LNCAP (cell line): ENCODE data around the gene KCNH4.

Source experiments
- TF ChIP-seq, protein P1 (sequence below): fragments of 450-650 bp; IDR thresholded peaks from 2 replicates; pipeline ENCODE4 v1.5.1; 2017; ENCODE audit warnings: mild to moderate bottlenecking

The KCNH4 gene

DNA sequence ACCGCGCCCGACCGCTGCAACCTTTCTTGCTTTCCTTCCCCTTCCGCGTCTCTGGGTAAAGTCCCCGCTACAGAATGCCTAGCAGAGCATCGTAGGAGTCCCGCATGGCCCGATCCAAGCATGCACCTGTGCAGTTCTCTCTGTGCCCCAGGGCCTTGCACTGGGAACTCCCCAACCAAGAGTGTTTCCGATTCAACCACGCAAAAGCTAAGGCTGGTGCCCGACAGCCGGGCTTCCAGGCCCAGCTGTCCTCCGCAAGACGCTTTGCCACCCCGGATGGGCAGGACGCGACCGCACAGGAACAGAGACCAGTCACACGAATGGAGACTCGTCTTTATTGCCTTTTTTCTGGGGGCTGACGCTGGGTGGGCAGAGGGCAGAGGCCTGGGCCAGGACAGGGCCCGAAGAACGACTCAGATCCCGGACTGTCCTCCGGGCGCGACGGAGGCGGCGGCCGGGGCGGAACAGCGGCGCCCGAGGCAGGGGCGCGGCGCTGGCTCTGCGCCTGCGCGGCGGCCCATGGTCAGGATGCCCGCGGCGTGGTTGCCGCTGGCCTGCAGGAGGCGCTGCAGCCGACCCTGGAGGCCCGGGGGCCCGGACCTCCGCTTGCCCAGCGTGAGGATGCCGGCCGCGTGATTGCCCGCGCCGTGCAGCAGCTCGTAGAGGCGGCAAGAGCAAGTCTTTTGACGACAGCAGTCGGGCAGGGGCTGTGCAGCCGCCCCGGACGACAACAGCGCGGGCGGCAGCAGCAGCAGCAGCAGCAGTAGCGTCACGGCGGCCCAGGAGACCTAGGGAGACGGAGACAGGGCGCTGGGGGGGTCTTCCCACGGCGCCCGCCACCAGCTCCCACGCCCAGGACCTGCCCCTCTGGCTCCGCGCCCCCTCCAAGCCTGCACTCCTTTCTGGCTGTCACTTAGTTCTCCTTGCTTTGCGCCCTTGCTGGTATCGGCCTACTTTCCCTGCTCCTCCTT is 3.1 kb upstream of the KCNH4 start:
- TF ChIP-seq, protein P1, sequence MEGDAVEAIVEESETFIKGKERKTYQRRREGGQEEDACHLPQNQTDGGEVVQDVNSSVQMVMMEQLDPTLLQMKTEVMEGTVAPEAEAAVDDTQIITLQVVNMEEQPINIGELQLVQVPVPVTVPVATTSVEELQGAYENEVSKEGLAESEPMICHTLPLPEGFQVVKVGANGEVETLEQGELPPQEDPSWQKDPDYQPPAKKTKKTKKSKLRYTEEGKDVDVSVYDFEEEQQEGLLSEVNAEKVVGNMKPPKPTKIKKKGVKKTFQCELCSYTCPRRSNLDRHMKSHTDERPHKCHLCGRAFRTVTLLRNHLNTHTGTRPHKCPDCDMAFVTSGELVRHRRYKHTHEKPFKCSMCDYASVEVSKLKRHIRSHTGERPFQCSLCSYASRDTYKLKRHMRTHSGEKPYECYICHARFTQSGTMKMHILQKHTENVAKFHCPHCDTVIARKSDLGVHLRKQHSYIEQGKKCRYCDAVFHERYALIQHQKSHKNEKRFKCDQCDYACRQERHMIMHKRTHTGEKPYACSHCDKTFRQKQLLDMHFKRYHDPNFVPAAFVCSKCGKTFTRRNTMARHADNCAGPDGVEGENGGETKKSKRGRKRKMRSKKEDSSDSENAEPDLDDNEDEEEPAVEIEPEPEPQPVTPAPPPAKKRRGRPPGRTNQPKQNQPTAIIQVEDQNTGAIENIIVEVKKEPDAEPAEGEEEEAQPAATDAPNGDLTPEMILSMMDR: peak; percentile 64

DNA sequence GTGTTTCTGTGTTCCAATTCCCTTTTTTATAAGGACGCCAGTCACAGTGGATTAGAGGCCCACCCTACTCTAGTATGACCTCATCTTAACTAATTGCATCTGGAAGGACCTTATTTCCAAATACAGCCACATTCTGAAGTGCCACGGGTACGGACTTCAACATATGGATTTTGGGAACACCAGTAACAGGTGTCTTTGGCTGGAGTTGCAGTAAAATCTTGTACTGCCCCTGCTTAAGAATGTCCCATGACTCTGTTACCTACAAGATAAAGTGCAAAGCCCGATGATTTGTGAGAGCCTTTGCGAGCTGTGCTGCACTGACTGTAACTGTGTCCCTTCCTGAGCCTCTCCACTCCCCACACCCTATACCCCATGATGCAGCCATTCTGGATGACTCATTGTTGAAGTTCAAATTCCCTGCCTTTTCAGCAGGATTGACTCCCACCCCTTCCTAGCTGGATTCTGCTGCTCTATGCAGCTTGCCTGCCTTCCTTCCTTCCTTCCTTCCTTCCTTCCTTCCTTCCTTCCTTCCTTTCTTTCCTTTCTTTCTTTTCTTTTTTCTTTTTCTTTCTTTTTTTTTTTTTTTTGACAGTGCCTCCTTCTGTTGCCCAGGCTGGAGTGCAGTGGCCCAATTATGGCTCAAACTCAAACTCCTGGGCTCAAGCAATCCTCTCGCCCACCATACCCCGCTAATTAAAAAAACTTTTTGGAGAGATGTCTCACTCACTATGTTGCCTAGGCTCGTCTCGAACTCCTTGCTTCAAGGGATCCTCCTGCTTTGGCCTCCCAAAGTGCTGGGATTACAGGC is 2.2 kb upstream of the KCNH4 start:
- TF ChIP-seq, protein P1: no peak

DNA sequence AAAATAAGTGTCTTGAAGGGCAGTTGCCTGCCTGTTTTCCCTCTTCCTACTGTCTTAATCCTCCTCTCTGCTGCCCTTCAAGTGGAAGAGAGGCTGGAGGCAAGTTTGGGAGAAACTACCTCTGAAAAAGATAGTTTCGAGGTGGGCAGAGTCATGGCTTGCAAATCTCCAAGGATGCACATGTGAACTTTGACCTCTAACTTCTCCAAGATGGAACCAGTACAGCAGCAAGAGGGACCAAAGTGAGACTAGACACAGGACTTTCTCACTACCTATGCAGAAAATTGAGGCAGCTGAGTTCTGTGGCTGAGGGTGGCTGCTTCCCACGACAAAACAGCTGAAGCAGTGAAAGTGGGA is 887 bp upstream of the KCNH4 start:
- TF ChIP-seq, protein P1: no peak

DNA sequence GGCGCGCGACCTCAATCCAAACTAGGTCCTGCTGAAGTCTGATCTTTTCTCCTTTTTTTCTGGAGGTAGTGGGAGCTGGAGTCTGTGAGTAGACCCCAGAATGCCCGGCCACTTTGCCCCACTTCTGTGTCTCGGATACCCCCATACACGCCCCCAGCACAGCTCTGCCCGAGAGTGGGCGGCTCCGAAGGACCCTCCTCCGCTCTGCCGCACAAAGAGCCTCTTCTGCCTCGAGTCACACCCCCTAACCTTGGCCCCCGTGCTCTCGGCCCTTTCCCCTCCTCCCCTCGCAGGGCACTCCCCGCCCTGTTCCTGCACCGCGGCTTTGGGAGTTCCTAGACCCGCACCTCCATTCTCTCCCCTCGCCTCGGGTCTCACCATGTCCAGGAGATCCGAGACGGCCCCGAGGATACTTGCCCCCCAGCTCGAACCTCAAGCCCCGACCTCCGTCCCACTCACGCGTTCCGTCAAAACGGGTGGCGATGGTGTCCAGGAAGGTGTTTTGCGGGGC is 476 bp downstream of the KCNH4 start:
- TF ChIP-seq, protein P1: no peak

DNA sequence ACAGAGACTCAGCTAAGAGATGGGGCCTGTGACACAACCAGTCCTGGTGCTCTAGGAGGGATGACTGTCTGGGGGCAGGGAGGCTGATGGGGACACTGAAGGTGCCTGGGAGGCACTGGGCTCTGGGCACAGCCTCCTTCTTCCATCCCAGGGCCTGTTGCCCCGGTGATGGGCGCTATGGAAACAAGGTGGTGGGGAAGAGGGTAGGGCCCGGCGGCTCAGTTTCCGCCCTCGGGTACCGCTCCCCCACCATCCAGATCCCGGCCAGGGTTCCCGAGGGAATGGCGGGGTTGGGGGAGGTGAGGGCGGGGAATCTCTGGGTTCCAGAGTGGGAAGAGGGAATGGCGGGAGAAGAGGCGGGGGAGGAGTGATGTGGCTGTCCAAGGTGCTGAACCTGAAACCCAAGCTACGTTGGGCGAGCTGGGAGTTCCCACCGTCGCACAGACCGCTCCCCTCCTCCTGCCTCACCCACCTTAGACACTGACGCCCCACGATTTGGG is 981 bp downstream of the KCNH4 start:
- TF ChIP-seq, protein P1: no peak

DNA sequence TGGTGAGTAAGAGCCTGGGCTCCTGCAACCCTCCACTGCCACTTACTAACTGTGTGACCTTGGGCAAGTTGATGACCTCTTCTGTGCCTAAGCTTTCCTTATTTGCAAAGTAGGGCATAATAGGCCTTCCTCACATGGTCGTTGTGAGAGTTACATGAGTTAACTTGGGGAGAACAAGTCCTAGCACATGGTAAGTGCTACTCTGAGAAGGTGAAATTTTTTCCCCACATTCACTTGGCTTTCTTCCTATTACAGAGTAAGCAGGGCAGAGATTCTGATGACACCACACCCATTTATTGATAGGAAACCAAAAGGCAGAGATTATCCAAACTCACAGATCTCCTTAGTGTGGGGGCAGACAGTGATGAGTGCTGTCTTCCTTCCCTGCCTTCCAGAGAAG is 1.6 kb downstream of the KCNH4 start:
- TF ChIP-seq, protein P1: no peak

DNA sequence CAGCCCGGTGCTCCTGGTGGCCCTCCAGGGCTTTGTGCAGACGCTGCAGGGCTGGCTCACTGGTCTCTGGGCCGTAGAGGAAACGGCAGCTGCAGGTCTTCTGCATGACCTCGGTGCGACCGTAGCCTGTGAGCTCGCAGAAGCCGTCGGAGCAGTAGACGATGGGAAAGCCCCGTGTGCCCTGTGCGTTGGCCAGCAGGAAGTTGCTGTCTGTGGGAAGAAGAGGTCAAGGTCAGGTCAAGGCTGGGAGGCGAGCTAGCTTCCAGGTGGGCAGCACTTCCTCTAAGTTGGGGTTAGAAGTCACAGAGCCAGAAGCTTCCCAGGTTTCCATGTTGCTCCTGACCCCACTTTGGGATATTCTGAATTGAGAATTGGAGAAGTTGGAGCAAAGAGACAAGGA is 2.1 kb downstream of the KCNH4 start:
- TF ChIP-seq, protein P1: no peak
